A673 (cell line): ENCODE measurements around the gene LTO1. TPM values are rescaled to one million over a fixed set of nuclear protein-coding genes. Genes with fewer than 3 reads are reported as not detected.

Experiments
- BruUV-seq: library from RNA; stranded (reverse); fragments of 400-500 nt; replicated peaks from 2 replicates; lab custom pipeline; 2021; lab: Mats Ljungman, UMichigan
- CTCF ChIA-PET: fragments of 300-600 bp; sonication (Branson Sonifier 250); formaldehyde crosslinking; loops from one replicate; lab custom pipeline; 2022; ENCODE audit warnings: antibody characterized with exemption; lab: Charles Lee
- POLR2A ChIA-PET: fragments of 300-600 bp; sonication (Branson Sonifier 250); formaldehyde crosslinking; loops from one replicate; lab custom pipeline; 2022; ENCODE audit warnings: antibody characterized with exemption; ENCODE audit not compliant: low non-redundant PET; lab: Charles Lee
- DNase-seq: peaks from one replicate; pipeline ENCODE4 v3.0.0-alpha.2; 2015; ENCODE audit warnings: low spot score
- H3K27ac ChIP-seq: fragments of 200-600 bp; sonication (generic); 2 replicates; pipeline ENCODE4 v1.5.1; 2016; ENCODE audit warnings: mixed run types, low read depth, mild to moderate bottlenecking, mixed read lengths, antibody characterized with exemption, low read length; ENCODE audit not compliant: poor library complexity, severe bottlenecking
- H3K27me3 ChIP-seq: fragments of 200-600 bp; sonication (generic); replicated peaks from 2 replicates; pipeline ENCODE4 v1.6.1; 2017; ENCODE audit warnings: mixed run types, low read depth, mild to moderate bottlenecking, mixed read lengths, antibody characterized with exemption, low read length; ENCODE audit not compliant: insufficient read depth, poor library complexity
- H3K36me3 ChIP-seq: fragments of 200-600 bp; sonication (generic); 2 replicates; pipeline ENCODE4 v1.6.1; 2016; ENCODE audit warnings: mixed run types, mild to moderate bottlenecking, mixed read lengths, antibody characterized with exemption, low read length; ENCODE audit not compliant: insufficient read depth, poor library complexity, severe bottlenecking
- H3K4me1 ChIP-seq: fragments of 200-600 bp; sonication (generic); 2 replicates; pipeline ENCODE4 v1.6.1; 2017; ENCODE audit warnings: mixed run types, mild to moderate bottlenecking, mixed read lengths, antibody characterized with exemption, low read length; ENCODE audit not compliant: insufficient read depth, poor library complexity, severe bottlenecking
- H3K4me3 ChIP-seq: fragments of 200-600 bp; sonication (generic); 2 replicates; pipeline ENCODE4 v1.5.1; 2016; ENCODE audit warnings: low read depth, mixed run types, mild to moderate bottlenecking, mixed read lengths, low read length; ENCODE audit not compliant: poor library complexity, severe bottlenecking
- H3K9me3 ChIP-seq: fragments of 200-600 bp; sonication (generic); 2 replicates; pipeline ENCODE4 v1.6.1; 2016; ENCODE audit warnings: mixed run types, low read depth, mild to moderate bottlenecking, mixed read lengths, antibody characterized with exemption, low read length; ENCODE audit not compliant: poor library complexity, severe bottlenecking
- EZH2 ChIP-seq: fragments of 200-600 bp; sonication (generic); IDR thresholded peaks from 2 replicates; pipeline ENCODE4 v1.6.1; 2017; ENCODE audit warnings: borderline replicate concordance, low read depth, mild to moderate bottlenecking, mixed read lengths, antibody characterized with exemption, low read length; ENCODE audit not compliant: poor library complexity, severe bottlenecking
- intact Hi-C: fragments of 100-400 bp; cut with micrococcal nuclease; formaldehyde crosslinking; loops from one replicate; pipeline ENCODE4 v1.10.0; 2022; ENCODE audit not compliant: unreplicated experiment
- total RNA-seq: library from RNA; stranded (reverse); gene quantifications from 2 replicates; pipeline ENCODE4 v1.2.3, GENCODE V29; 2021
- TF ChIP-seq, protein P1 (sequence below): fragments of 300-800, 200-600 bp; sonication (generic); conservative IDR thresholded peaks from 2 replicates; pipeline ENCODE4 v1.5.1; 2017; ENCODE audit warnings: low read depth, mild to moderate bottlenecking, antibody characterized with exemption, low read length, moderate library complexity, mixed read lengths

LTO1 gene
- total RNA-seq, 1 experiment from 2014 or later, result 56.0 TPM

DNA sequence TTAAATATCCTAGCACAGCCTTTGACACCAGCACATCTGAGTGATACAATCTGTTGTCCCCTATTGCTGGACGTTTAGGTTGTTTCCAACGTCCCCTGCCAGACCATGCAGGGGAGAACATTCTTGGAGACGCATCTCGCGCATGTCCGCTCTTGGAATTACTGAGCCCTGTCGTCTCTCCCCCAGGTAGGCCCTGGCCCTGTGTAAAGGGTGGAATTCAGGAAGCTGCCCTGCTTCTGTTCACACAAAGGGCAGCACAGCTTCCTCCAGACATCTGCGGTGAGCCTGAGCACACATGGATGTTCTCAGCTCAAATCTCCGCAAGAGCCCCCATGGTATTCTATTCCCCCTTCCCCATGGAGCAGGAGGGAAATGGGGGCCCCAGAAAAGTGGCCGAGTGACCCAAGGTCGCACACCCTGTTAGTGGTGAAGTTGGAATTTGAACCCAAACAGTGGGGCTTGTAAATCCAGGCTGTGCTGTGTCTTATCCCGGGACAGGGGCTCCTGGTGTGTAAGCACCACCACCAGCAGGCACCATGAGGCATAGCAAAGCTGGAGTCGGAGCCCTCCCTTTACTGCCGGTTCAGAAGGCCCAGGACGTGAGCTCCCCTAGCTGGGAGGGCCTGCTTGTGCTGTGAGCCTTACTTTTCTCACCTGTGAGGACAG, 33.7 kb upstream of the LTO1 start:
- Histone ChIP-seq H3K4me1 (peaks cover 45% of the 10 kb centered on the region), H3K9me3 (no peaks in the 10 kb centered on the region), H3K27me3 (peaks cover 6% of the 10 kb centered on the region), H3K27ac (no peak overlapping the region), H3K36me3 (no peaks in the 10 kb centered on the region), H3K4me3 (no peak overlapping the region)
- POLR2A ChIA-PET, result no interaction called here
- no TSS peak for BruUV-seq
- CTCF ChIA-PET, result no interaction called here
- TF ChIP-seq EZH2, result no peak
- TF ChIP-seq, protein P1, sequence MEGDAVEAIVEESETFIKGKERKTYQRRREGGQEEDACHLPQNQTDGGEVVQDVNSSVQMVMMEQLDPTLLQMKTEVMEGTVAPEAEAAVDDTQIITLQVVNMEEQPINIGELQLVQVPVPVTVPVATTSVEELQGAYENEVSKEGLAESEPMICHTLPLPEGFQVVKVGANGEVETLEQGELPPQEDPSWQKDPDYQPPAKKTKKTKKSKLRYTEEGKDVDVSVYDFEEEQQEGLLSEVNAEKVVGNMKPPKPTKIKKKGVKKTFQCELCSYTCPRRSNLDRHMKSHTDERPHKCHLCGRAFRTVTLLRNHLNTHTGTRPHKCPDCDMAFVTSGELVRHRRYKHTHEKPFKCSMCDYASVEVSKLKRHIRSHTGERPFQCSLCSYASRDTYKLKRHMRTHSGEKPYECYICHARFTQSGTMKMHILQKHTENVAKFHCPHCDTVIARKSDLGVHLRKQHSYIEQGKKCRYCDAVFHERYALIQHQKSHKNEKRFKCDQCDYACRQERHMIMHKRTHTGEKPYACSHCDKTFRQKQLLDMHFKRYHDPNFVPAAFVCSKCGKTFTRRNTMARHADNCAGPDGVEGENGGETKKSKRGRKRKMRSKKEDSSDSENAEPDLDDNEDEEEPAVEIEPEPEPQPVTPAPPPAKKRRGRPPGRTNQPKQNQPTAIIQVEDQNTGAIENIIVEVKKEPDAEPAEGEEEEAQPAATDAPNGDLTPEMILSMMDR, result no peak
- intact Hi-C loops, result loop anchor here (5.0 kb wide), 1 partner anchor 488 kb away; no protein-coding TSS in a partner anchor
- DNase-seq, result no peak

DNA sequence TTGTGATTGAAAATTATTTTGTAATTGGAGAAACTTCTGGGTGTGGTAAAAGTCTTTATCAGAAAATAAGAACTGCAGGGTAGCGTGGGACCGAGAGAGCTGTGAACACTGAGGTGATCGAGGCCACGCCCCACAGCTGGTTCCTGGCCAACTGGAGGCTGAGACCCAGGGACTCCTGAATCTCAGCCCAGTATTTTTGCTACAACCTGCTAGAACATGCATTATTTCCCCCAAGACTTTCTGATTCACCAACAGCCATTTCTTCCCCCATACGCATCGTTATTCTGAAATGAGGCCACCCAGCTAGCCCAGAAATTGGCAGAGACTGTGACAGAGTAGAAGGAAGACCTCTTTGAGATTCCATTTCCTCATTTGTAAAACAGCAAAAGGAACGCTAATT, 32.0 kb upstream of the LTO1 start:
- no TSS peak for BruUV-seq
- no peak for TF ChIP-seq EZH2
- TF ChIP-seq, protein P1, result no peak
- no peaks in the 10 kb centered on the region for H3K9me3 ChIP-seq
- ChIA-PET CTCF (interaction anchor here (0.6 to 1.4 kb wide), 4 partner anchors 10 to 576 kb away, joined by 3 to 10 read pairs (median 4); no protein-coding TSS in a partner anchor), POLR2A (interaction anchor here (0.5 kb wide), 1 partner anchor 9 kb away, joined by 3 read pairs; no protein-coding TSS in a partner anchor)
- H3K4me3 ChIP-seq, result peak overlapping the region; percentile 23
- H3K27me3 ChIP-seq, result peaks cover 23% of the 10 kb centered on the region
- no peaks in the 10 kb centered on the region for H3K36me3 ChIP-seq
- peak; percentile 60 for DNase-seq
- peaks cover 51% of the 10 kb centered on the region for H3K4me1 ChIP-seq
- no peak overlapping the region for H3K27ac ChIP-seq
- intact Hi-C loops, result loop anchor here (5.0 kb wide), 1 partner anchor 490 kb away; no protein-coding TSS in a partner anchor

DNA sequence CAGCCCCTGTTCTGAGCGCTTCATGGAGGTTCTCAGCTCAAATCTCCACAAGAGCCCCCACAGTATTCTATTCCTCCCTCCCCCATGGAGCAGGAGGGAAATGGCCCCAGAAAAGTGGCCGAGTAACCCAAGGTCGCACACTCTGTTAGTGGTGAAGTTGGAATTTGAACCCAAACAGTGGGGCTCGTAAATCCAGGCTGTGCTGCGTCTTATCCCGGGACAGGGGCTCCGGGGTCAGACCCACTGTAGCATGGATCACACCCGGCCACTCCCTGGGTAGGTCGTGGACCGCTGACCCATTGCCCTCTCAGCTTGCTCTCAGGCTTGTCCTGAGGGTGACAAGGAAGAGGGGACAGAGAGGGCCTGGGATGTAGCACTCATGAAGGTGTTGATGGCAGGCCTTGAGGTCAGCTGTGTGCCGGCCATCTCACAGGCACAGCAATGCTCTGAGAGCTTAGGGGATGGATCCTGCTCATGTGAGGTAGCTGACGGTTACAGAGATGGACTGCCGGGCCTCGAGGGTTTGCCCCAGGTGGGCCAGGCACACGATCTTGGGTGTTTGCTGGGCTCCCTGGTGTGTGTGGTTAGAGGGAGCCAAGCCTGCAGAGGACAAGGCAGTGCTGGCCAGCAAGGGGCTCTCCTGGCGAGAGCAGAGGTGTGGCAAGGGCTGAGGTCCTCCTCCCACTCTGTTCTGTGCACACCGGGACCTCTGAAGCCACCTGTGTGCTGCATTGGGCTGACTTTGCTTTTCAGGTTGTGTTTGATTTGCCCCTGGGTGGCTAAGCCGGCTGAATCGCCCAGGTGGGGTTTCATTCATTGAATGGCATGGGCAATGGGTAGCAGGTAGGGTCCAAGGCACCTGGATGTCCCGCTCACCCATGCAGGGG, 31.0 kb upstream of the LTO1 start:
- Histone ChIP-seq H3K9me3 (no peaks in the 10 kb centered on the region), H3K36me3 (no peaks in the 10 kb centered on the region), H3K27ac (no peak overlapping the region), H3K27me3 (peaks cover 33% of the 10 kb centered on the region), H3K4me1 (peaks cover 44% of the 10 kb centered on the region), H3K4me3 (no peak overlapping the region)
- CTCF ChIA-PET, result interaction anchor here (0.7 to 1.4 kb wide), 3 partner anchors 11 to 181 kb away, joined by 3 to 10 read pairs (median 3); no protein-coding TSS in a partner anchor
- TF ChIP-seq EZH2, result no peak
- TF ChIP-seq, protein P1, result no peak
- POLR2A ChIA-PET, result no interaction called here
- no TSS peak for BruUV-seq
- intact Hi-C loops, result loop anchor here (5.0 kb wide), 1 partner anchor 491 kb away; no protein-coding TSS in a partner anchor
- DNase-seq, result no peak
